HEK293 (cell line): ENCODE results near the gene VWF.

Experiments used
- CTCF ChIA-PET: fragments of 350-600 bp; formaldehyde crosslinking; extraction: SDS; loops from one replicate; lab custom pipeline; 2021; ENCODE audit warnings: antibody characterized with exemption; lab: Yijun Ruan, JAX
- POLR2A ChIA-PET: fragments of 300-600 bp; formaldehyde crosslinking; extraction: SDS; loops from one replicate; lab custom pipeline; 2020; ENCODE audit warnings: antibody characterized with exemption, inconsistent platforms; lab: Yijun Ruan, JAX
- H3K27ac ChIP-seq: fragments of 200-500 bp; sonication (Bioruptor generic); 2 replicates; pipeline ENCODE4 v1.5.1; 2014; ENCODE audit warnings: low read depth, low read length, control low read depth, inconsistent platforms; ENCODE audit errors: extremely low read depth
- H3K36me3 ChIP-seq, 2 experiments: fragments of 200-500 bp in 1 of 2; sonication (Bioruptor generic) in 1 of 2; 1 replicate in 1 of 2; 2 replicates in 1 of 2; pipeline ENCODE4 v1.5.1; 2014 to 2017; ENCODE audit warnings: inconsistent platforms in 2 of 2, low read length in 2 of 2; ENCODE audit not compliant: control insufficient read depth in 2 of 2, insufficient read depth in 1 of 2
- H3K4me1 ChIP-seq: fragments of 200-500 bp; sonication (Bioruptor generic); 2 replicates; pipeline ENCODE4 v1.5.1; 2014; ENCODE audit warnings: mild to moderate bottlenecking, low read length, inconsistent platforms; ENCODE audit not compliant: control insufficient read depth, insufficient read depth
- H3K4me3 ChIP-seq: 2 replicates; pipeline ENCODE4 v1.5.1; 2011; ENCODE audit warnings: low read depth, mild to moderate bottlenecking, control low read depth, low read length, moderate library complexity
- H3K9me3 ChIP-seq: fragments of 200-500 bp; sonication (Bioruptor generic); 2 replicates; pipeline ENCODE4 v1.5.1; 2014; ENCODE audit warnings: low read depth, low read length, inconsistent platforms; ENCODE audit not compliant: control insufficient read depth, insufficient read depth
- EGR2 ChIP-seq: fragments of 450-650 bp; formaldehyde crosslinking; IDR thresholded peaks from 2 replicates; pipeline ENCODE4 v1.5.1; 2016; ENCODE audit warnings: low read depth, missing biosample characterization, missing genetic modification characterization
- GLIS2 ChIP-seq: fragments of 450-650 bp; formaldehyde crosslinking; IDR thresholded peaks from 2 replicates; pipeline ENCODE4 v1.5.1; 2016; ENCODE audit warnings: missing biosample characterization, missing genetic modification characterization
- HOXC10 ChIP-seq: sonication (generic); formaldehyde crosslinking; IDR thresholded peaks from 2 replicates; pipeline ENCODE4 v1.8.1; 2023; ENCODE audit warnings: mild to moderate bottlenecking, missing genetic modification reagents
- KLF8 ChIP-seq: fragments of 450-650 bp; formaldehyde crosslinking; IDR thresholded peaks from 2 replicates; pipeline ENCODE4 v1.5.1; 2016; ENCODE audit warnings: missing biosample characterization, missing genetic modification characterization
- REPIN1 ChIP-seq: fragments of 450-650 bp; formaldehyde crosslinking; IDR thresholded peaks from 2 replicates; pipeline ENCODE4 v1.5.1; 2017; ENCODE audit warnings: missing biosample characterization, missing genetic modification characterization, low read depth
- ZFHX2 ChIP-seq: fragments of 450-650 bp; formaldehyde crosslinking; conservative IDR thresholded peaks from 2 replicates; pipeline ENCODE4 v1.5.1; 2016; ENCODE audit warnings: missing biosample characterization, missing genetic modification characterization
- ZIC2 ChIP-seq: fragments of 450-650 bp; formaldehyde crosslinking; IDR thresholded peaks from 2 replicates; pipeline ENCODE4 v1.5.1; 2016; ENCODE audit warnings: missing biosample characterization, missing genetic modification characterization
- ZNF133 ChIP-seq: fragments of 450-650 bp; formaldehyde crosslinking; IDR thresholded peaks from 2 replicates; pipeline ENCODE4 v1.5.1; 2016; ENCODE audit warnings: missing biosample characterization, missing genetic modification characterization
- ZNF248 ChIP-seq: fragments of 450-650 bp; formaldehyde crosslinking; IDR thresholded peaks from 2 replicates; pipeline ENCODE4 v1.5.1; 2017; ENCODE audit warnings: missing biosample characterization, missing genetic modification characterization
- ZNF362 ChIP-seq: fragments of 450-650 bp; formaldehyde crosslinking; IDR thresholded peaks from 2 replicates; pipeline ENCODE4 v1.5.1; 2016; ENCODE audit warnings: missing biosample characterization, missing genetic modification characterization
- ZNF37A ChIP-seq: fragments of 450-650 bp; IDR thresholded peaks from 2 replicates; pipeline ENCODE4 v1.5.1; 2018; ENCODE audit warnings: missing biosample characterization, missing genetic modification characterization
- ZNF48 ChIP-seq: fragments of 450-650 bp; formaldehyde crosslinking; IDR thresholded peaks from 2 replicates; pipeline ENCODE4 v1.5.1; 2016; ENCODE audit warnings: missing biosample characterization, missing genetic modification characterization
- ZNF549 ChIP-seq: fragments of 450-650 bp; IDR thresholded peaks from 2 replicates; pipeline ENCODE4 v1.5.1; 2018; ENCODE audit warnings: missing biosample characterization, missing genetic modification characterization, mild to moderate bottlenecking, inconsistent platforms, moderate library complexity
- ZNF621 ChIP-seq: fragments of 450-650 bp; formaldehyde crosslinking; IDR thresholded peaks from 2 replicates; pipeline ENCODE4 v1.5.1; 2017; ENCODE audit warnings: missing biosample characterization, missing genetic modification characterization
- ZNF623 ChIP-seq: fragments of 450-650 bp; formaldehyde crosslinking; IDR thresholded peaks from 2 replicates; pipeline ENCODE4 v1.5.1; 2016; ENCODE audit warnings: missing biosample characterization, missing genetic modification characterization
- ZNF747 ChIP-seq: fragments of 450-650 bp; formaldehyde crosslinking; IDR thresholded peaks from 2 replicates; pipeline ENCODE4 v1.5.1; 2016; ENCODE audit warnings: missing biosample characterization, missing genetic modification characterization
- ZNF837 ChIP-seq: fragments of 450-650 bp; formaldehyde crosslinking; IDR thresholded peaks from 2 replicates; pipeline ENCODE4 v1.5.1; 2016; ENCODE audit warnings: missing biosample characterization, missing genetic modification characterization
- TF ChIP-seq, protein P1 (sequence below): fragments of 450-650 bp; formaldehyde crosslinking; IDR thresholded peaks from 2 replicates; pipeline ENCODE4 v1.5.1; 2017; ENCODE audit warnings: missing biosample characterization, missing genetic modification characterization
- TF ChIP-seq, protein P2 (sequence below): fragments of 450-650 bp; formaldehyde crosslinking; IDR thresholded peaks from 2 replicates; pipeline ENCODE4 v1.5.1; 2016; ENCODE audit warnings: missing biosample characterization, missing genetic modification characterization
- TF ChIP-seq, protein P3 (sequence below): fragments of 450-650 bp; formaldehyde crosslinking; IDR thresholded peaks from 2 replicates; pipeline ENCODE4 v1.5.1; 2016; ENCODE audit warnings: missing biosample characterization, missing genetic modification characterization

Gene VWF

GRCh38 chr12:6044082-6044481, 80.4 kb downstream of the VWF start:
- Histone ChIP-seq H3K9me3 (no peaks in the 10 kb centered on the region), H3K27ac (no peak overlapping the region), H3K36me3 (no peaks in the 10 kb centered on the region), H3K4me3 (no peak overlapping the region), H3K4me1 (no peaks in the 10 kb centered on the region)
- ChIA-PET POLR2A (interaction anchor here (0.6 kb wide), 1 partner anchor 559 kb away, joined by 7 read pairs; no protein-coding TSS in a partner anchor), CTCF (interaction anchor here (0.7 to 4.0 kb wide), 2 partner anchors 55 to 239 kb away, joined by 4 to 45 read pairs; no protein-coding TSS in a partner anchor)
- TF ChIP-seq HOXC10 (CRISPR knock-in tag) (no peak), GLIS2 (0 out of 2 replicates have a peak, but pooled peaks have one; percentile 14), ZNF37A (tag by site-specific recombination) (no peak), ZFHX2 (tag by site-specific recombination) (peak; percentile 58), REPIN1 (tag by site-specific recombination) (no peak), EGR2 (tag by site-specific recombination) (peak; percentile 53), ZIC2 (tag by site-specific recombination) (peak; percentile 48; the same call in 1 of the 2 replicates), ZNF248 (no peak)
- TF ChIP-seq, protein P1, sequence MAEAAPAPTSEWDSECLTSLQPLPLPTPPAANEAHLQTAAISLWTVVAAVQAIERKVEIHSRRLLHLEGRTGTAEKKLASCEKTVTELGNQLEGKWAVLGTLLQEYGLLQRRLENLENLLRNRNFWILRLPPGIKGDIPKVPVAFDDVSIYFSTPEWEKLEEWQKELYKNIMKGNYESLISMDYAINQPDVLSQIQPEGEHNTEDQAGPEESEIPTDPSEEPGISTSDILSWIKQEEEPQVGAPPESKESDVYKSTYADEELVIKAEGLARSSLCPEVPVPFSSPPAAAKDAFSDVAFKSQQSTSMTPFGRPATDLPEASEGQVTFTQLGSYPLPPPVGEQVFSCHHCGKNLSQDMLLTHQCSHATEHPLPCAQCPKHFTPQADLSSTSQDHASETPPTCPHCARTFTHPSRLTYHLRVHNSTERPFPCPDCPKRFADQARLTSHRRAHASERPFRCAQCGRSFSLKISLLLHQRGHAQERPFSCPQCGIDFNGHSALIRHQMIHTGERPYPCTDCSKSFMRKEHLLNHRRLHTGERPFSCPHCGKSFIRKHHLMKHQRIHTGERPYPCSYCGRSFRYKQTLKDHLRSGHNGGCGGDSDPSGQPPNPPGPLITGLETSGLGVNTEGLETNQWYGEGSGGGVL: no peak

GRCh38 chr12:6042446-6042845, 82.0 kb downstream of the VWF start:
- Histone ChIP-seq H3K4me3 (no peak overlapping the region), H3K27ac (no peak overlapping the region), H3K36me3 (no peaks in the 10 kb centered on the region), H3K4me1 (no peaks in the 10 kb centered on the region), H3K9me3 (no peaks in the 10 kb centered on the region)
- ChIA-PET POLR2A (no interaction called here), CTCF (interaction anchor here (0.7 to 4.0 kb wide), 2 partner anchors 53 to 91 kb away, joined by 4 to 45 read pairs; no protein-coding TSS in a partner anchor)
- TF ChIP-seq KLF8 (tag by site-specific recombination) (no peak), ZNF747 (tag by site-specific recombination) (no peak), ZNF837 (tag by site-specific recombination) (no peak), ZNF623 (tag by site-specific recombination) (no peak), ZNF549 (tag by site-specific recombination) (no peak), ZNF48 (no peak), GLIS2 (no peak), ZNF133 (tag by site-specific recombination) (no peak), ZNF362 (tag by site-specific recombination) (no peak), ZNF621 (tag by site-specific recombination) (no peak)
- TF ChIP-seq, protein P2, sequence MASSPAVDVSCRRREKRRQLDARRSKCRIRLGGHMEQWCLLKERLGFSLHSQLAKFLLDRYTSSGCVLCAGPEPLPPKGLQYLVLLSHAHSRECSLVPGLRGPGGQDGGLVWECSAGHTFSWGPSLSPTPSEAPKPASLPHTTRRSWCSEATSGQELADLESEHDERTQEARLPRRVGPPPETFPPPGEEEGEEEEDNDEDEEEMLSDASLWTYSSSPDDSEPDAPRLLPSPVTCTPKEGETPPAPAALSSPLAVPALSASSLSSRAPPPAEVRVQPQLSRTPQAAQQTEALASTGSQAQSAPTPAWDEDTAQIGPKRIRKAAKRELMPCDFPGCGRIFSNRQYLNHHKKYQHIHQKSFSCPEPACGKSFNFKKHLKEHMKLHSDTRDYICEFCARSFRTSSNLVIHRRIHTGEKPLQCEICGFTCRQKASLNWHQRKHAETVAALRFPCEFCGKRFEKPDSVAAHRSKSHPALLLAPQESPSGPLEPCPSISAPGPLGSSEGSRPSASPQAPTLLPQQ (tag by site-specific recombination): no peak
- TF ChIP-seq, protein P3, sequence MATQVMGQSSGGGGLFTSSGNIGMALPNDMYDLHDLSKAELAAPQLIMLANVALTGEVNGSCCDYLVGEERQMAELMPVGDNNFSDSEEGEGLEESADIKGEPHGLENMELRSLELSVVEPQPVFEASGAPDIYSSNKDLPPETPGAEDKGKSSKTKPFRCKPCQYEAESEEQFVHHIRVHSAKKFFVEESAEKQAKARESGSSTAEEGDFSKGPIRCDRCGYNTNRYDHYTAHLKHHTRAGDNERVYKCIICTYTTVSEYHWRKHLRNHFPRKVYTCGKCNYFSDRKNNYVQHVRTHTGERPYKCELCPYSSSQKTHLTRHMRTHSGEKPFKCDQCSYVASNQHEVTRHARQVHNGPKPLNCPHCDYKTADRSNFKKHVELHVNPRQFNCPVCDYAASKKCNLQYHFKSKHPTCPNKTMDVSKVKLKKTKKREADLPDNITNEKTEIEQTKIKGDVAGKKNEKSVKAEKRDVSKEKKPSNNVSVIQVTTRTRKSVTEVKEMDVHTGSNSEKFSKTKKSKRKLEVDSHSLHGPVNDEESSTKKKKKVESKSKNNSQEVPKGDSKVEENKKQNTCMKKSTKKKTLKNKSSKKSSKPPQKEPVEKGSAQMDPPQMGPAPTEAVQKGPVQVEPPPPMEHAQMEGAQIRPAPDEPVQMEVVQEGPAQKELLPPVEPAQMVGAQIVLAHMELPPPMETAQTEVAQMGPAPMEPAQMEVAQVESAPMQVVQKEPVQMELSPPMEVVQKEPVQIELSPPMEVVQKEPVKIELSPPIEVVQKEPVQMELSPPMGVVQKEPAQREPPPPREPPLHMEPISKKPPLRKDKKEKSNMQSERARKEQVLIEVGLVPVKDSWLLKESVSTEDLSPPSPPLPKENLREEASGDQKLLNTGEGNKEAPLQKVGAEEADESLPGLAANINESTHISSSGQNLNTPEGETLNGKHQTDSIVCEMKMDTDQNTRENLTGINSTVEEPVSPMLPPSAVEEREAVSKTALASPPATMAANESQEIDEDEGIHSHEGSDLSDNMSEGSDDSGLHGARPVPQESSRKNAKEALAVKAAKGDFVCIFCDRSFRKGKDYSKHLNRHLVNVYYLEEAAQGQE (tag by site-specific recombination): no peak
